ENCODE measurements around the gene MIX23. TPM values are rescaled to one million over a fixed set of nuclear protein-coding genes. Genes with fewer than 3 reads are reported as not detected.

The MIX23 gene
- total RNA-seq, 1 experiment from 2014 or later, result 80.6 TPM

GRCh38 chr3:122389892-122390291, 6.9 kb upstream of the MIX23 start:
- Mint-ChIP-seq H3K4me3 (no peak overlapping the region), H3K9me3 (no peaks in the 10 kb centered on the region), H3K36me3 (ENCODE audit: insufficient read depth in 1 of 3, low read depth in 3 of 3) (peaks cover 0 to 23% (median 12%) of the 10 kb centered on the region in 3 experiments; a peak in 4 of 7 replicates), H3K27ac (no peak overlapping the region), H3K4me1 (peaks cover 9 to 17% of the 10 kb centered on the region in 2 experiments), H3K27me3 (ENCODE audit: low read depth) (no peaks in the 10 kb centered on the region)
- Histone ChIP-seq H3K4ac (ENCODE audit: low read depth, low read length) (no peak overlapping the region), H4K5ac (ENCODE audit: insufficient read length, low read depth, low read length) (no peak overlapping the region), H4K20me1 (ENCODE audit: control insufficient read depth, insufficient read depth, insufficient read length) (no peaks in the 10 kb centered on the region), H2AK5ac (ENCODE audit: insufficient read length, low read length) (no peak overlapping the region), H3K4me1 (ENCODE audit: insufficient read depth, low read length) (no peaks in the 10 kb centered on the region), H4K91ac (ENCODE audit: insufficient read length, low read depth, low read length) (no peak overlapping the region), H3K23ac (ENCODE audit: insufficient read length, low read depth, low read length) (no peak overlapping the region), H3K79me1 (ENCODE audit: insufficient read depth, low read depth, low read length, poor library complexity, severe bottlenecking) (no peaks in the 10 kb centered on the region), H3K23me2 (ENCODE audit: insufficient read length, low read depth, low read length, poor library complexity, severe bottlenecking) (no peaks in the 10 kb centered on the region), H2AFZ (ENCODE audit: low read length) (no peak overlapping the region), H3K4me2 (ENCODE audit: insufficient read depth, insufficient read length, low read length) (no peak overlapping the region), H2BK20ac (ENCODE audit: low read depth, low read length, poor library complexity, severe bottlenecking) (no peak overlapping the region), H3T11ph (ENCODE audit: low read length) (no peak overlapping the region), H3K14ac (ENCODE audit: insufficient read depth, low read length) (no peak overlapping the region), H3K79me2 (ENCODE audit: insufficient read depth, low read length) (no peaks in the 10 kb centered on the region; the same call in 1 of the 2 replicates), H3K56ac (ENCODE audit: insufficient read length, low read depth, low read length) (no peak overlapping the region), H2BK5ac (ENCODE audit: insufficient read length, low read length) (no peak overlapping the region), H3K9me3 (ENCODE audit: control insufficient read depth, low read depth, low read length) (no peaks in the 10 kb centered on the region), H3K18ac (ENCODE audit: insufficient read length, low read depth, low read length) (no peak overlapping the region), H2BK15ac (ENCODE audit: low read depth, low read length) (no peak overlapping the region), H3K27me3 (ENCODE audit: insufficient read depth, low read length) (no peaks in the 10 kb centered on the region), H4K8ac (replicated peaks; ENCODE audit: insufficient read length, low read depth, low read length) (no peak overlapping the region), H2BK120ac (ENCODE audit: low read depth, low read length, poor library complexity, severe bottlenecking) (no peak overlapping the region), H3K27ac (ENCODE audit: insufficient read length, low read depth, low read length) (no peak overlapping the region), H2BK12ac (ENCODE audit: insufficient read length, low read depth, low read length) (no peak overlapping the region), H3K9ac (ENCODE audit: extremely low read depth, insufficient read length, low read length) (no peak overlapping the region)
- no peak for TF ChIP-seq CTCF (conservative IDR thresholded peaks at IDR 0.05)
- no CpG with 5 or more reads among the region's 4 CpGs for WGBS (ENCODE audit: extremely low coverage, insufficient read length, low lambda C conversion rate)
- DNase-seq, result no peak
